ENCODE results near the gene HOXA10. TPM values are rescaled to one million over a fixed set of nuclear protein-coding genes. Genes with fewer than 3 reads are reported as not detected.

Gene HOXA10
- total RNA-seq, 1 experiment from 2014 or later, result not detected

DNA sequence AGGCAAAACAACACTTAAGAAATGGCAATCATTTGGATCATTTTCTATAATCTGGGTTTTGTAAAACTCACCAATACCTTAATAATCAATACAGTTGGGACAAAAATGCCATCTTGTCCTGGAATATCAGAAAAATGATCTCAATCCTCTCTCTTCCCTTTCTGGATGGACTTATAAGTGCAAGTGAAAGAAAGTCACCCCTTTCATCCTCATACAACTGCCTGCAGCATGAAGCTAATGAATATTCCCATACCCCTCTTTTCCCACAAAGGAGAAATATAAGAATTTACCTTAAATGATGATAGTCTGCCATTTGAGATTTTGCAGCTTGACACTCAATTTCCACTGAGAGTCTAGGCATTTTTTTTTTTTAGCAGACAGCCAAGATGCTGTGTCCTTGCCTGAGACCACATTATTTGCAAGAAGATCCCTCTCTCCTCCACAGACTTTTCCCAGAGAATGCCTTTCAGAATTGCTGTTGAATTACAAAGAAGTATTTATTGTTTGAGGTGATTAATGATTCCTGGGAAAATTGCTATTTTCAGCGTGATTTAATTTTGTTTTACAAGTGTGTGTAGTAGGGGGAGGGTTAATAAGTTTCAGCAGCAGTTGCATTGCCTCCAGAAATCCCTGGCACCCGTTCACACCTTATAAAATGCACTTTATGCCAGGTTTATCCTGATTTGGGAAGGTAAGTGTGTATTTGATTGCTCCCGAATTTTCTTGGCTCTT, 47.4 kb downstream of the HOXA10 start:
- no peak overlapping the region for H3K56ac ChIP-seq (ENCODE audit: insufficient read length, low read depth, low read length)
- no CpG with 5 or more reads among the region's 3 CpGs for WGBS (ENCODE audit: extremely low coverage, insufficient read length, low lambda C conversion rate)
- H3K27me3 ChIP-seq (ENCODE audit: insufficient read depth, low read length), result peaks cover 95% of the 10 kb centered on the region
- H3K9me3 ChIP-seq (ENCODE audit: control insufficient read depth, low read depth, low read length), result no peaks in the 10 kb centered on the region
- H3K23ac ChIP-seq (ENCODE audit: insufficient read length, low read depth, low read length), result no peak overlapping the region
- H2BK12ac ChIP-seq (ENCODE audit: insufficient read length, low read depth, low read length), result no peak overlapping the region
- H4K5ac ChIP-seq (ENCODE audit: insufficient read length, low read depth, low read length), result no peak overlapping the region
- H2BK120ac ChIP-seq (ENCODE audit: low read depth, low read length, poor library complexity, severe bottlenecking), result no peak overlapping the region
- no peak overlapping the region for H4K91ac ChIP-seq (ENCODE audit: insufficient read length, low read depth, low read length)
- H2AFZ ChIP-seq (ENCODE audit: low read length), result no peak overlapping the region
- Mint-ChIP-seq H3K27me3 (ENCODE audit: low read depth) (peaks cover 97% of the 10 kb centered on the region), H3K36me3 (ENCODE audit: insufficient read depth in 1 of 3, low read depth in 3 of 3) (no peaks in the 10 kb centered on the region; a peak in 1 of 7 replicates), H3K9me3 (peaks cover 8 to 9% of the 10 kb centered on the region in 2 experiments; a peak in 4 of 5 replicates), H3K27ac (no peak overlapping the region), H3K4me3 (no peak overlapping the region), H3K4me1 (peaks cover 0 to 10% of the 10 kb centered on the region in 2 experiments; a peak in 1 of 4 replicates)
- DNase-seq, result no peak
- H3K27ac ChIP-seq (ENCODE audit: insufficient read length, low read depth, low read length), result no peak overlapping the region
- no peak overlapping the region for H3K18ac ChIP-seq (ENCODE audit: insufficient read length, low read depth, low read length)
- TF ChIP-seq, protein P1, sequence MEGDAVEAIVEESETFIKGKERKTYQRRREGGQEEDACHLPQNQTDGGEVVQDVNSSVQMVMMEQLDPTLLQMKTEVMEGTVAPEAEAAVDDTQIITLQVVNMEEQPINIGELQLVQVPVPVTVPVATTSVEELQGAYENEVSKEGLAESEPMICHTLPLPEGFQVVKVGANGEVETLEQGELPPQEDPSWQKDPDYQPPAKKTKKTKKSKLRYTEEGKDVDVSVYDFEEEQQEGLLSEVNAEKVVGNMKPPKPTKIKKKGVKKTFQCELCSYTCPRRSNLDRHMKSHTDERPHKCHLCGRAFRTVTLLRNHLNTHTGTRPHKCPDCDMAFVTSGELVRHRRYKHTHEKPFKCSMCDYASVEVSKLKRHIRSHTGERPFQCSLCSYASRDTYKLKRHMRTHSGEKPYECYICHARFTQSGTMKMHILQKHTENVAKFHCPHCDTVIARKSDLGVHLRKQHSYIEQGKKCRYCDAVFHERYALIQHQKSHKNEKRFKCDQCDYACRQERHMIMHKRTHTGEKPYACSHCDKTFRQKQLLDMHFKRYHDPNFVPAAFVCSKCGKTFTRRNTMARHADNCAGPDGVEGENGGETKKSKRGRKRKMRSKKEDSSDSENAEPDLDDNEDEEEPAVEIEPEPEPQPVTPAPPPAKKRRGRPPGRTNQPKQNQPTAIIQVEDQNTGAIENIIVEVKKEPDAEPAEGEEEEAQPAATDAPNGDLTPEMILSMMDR (conservative IDR thresholded peaks at IDR 0.05), result no peak
- no peak overlapping the region for H2AK5ac ChIP-seq (ENCODE audit: insufficient read length, low read length)
- no peak overlapping the region for H2BK15ac ChIP-seq (ENCODE audit: low read depth, low read length)
- H2BK5ac ChIP-seq (ENCODE audit: insufficient read length, low read length), result no peak overlapping the region
- H3K4ac ChIP-seq (ENCODE audit: low read depth, low read length), result no peak overlapping the region
- H4K20me1 ChIP-seq (ENCODE audit: control insufficient read depth, insufficient read depth, insufficient read length), result peaks cover 2% of the 10 kb centered on the region
- no peak overlapping the region for H4K8ac ChIP-seq (replicated peaks; ENCODE audit: insufficient read length, low read depth, low read length)
- H3K23me2 ChIP-seq (ENCODE audit: insufficient read length, low read depth, low read length, poor library complexity, severe bottlenecking), result no peaks in the 10 kb centered on the region
- H3K4me2 ChIP-seq (ENCODE audit: insufficient read depth, insufficient read length, low read length), result no peak overlapping the region
- H3K14ac ChIP-seq (ENCODE audit: insufficient read depth, low read length), result no peak overlapping the region
- H2BK20ac ChIP-seq (ENCODE audit: low read depth, low read length, poor library complexity, severe bottlenecking), result no peak overlapping the region
- no peak overlapping the region for H3T11ph ChIP-seq (ENCODE audit: low read length)
- H3K79me2 ChIP-seq (ENCODE audit: insufficient read depth, low read length), result no peaks in the 10 kb centered on the region
- no peak overlapping the region for H3K9ac ChIP-seq (ENCODE audit: extremely low read depth, insufficient read length, low read length)
- no peaks in the 10 kb centered on the region for H3K4me1 ChIP-seq (ENCODE audit: insufficient read depth, low read length)
- H3K79me1 ChIP-seq (ENCODE audit: insufficient read depth, low read depth, low read length, poor library complexity, severe bottlenecking), result no peaks in the 10 kb centered on the region
